ENCODE data around the gene NLRC5.

- TF ChIP-seq, protein P1, sequence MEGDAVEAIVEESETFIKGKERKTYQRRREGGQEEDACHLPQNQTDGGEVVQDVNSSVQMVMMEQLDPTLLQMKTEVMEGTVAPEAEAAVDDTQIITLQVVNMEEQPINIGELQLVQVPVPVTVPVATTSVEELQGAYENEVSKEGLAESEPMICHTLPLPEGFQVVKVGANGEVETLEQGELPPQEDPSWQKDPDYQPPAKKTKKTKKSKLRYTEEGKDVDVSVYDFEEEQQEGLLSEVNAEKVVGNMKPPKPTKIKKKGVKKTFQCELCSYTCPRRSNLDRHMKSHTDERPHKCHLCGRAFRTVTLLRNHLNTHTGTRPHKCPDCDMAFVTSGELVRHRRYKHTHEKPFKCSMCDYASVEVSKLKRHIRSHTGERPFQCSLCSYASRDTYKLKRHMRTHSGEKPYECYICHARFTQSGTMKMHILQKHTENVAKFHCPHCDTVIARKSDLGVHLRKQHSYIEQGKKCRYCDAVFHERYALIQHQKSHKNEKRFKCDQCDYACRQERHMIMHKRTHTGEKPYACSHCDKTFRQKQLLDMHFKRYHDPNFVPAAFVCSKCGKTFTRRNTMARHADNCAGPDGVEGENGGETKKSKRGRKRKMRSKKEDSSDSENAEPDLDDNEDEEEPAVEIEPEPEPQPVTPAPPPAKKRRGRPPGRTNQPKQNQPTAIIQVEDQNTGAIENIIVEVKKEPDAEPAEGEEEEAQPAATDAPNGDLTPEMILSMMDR (IDR thresholded peaks at IDR 0.05; ENCODE audit: insufficient read depth, low read depth, low read length): no peak
- no peak for TF ChIP-seq EZH2 (IDR thresholded peaks at IDR 0.05; ENCODE audit: insufficient read depth, low read length)
These were observed 32.4 kb downstream of the NLRC5 start for GRCh38 chr16:57021757-57022156.
